ENCODE data around the gene ATP13A2. TPM values are rescaled to one million over a fixed set of nuclear protein-coding genes. Genes with fewer than 3 reads are reported as not detected.

The ATP13A2 gene
- total RNA-seq, 2 experiments from 2014 or later: 25.0 to 28.8 TPM

DNA sequence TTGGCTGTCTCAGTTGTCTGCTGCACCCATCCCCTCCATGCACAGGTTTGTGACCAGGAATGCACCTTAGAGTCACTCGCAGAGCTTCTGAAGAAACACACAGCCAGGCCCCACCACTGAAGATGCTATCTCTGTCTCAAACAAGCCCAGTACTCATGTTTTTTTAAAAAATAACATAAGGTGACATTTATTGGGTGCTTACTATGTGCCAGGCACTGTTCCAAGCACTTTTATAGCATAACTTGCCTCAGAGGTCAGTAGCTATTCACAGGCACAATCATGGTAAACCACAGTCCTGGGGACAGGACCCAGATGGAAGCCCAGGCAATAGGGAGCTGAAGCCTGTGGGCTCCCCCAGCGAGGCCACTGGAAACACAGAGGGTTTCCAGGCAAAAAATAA, 8.8 kb upstream of the ATP13A2 start:
- CTCF ChIA-PET (ENCODE audit: unreplicated experiment): no interaction called here
- Histone ChIP-seq H3K27ac (ENCODE audit: low read depth, low read length, poor library complexity, severe bottlenecking) (no peak overlapping the region), H3K79me2 (ENCODE audit: insufficient read depth, low read depth, low read length) (no peaks in the 10 kb centered on the region), H3K36me3 (ENCODE audit: insufficient read depth, low read length) (peaks cover 78% of the 10 kb centered on the region), H3K4me1 (ENCODE audit: insufficient read depth, low read length, poor library complexity, severe bottlenecking) (no peaks in the 10 kb centered on the region), H3K4me2 (ENCODE audit: low read length) (no peak overlapping the region), H3K9me2 (ENCODE audit: insufficient read depth, low read length) (no peaks in the 10 kb centered on the region), H3K9me3 (ENCODE audit: low read length) (no peaks in the 10 kb centered on the region), H2AFZ (ENCODE audit: low read length) (no peak overlapping the region), H3K4me3 (ENCODE audit: low read depth, low read length, poor library complexity, severe bottlenecking) (no peak overlapping the region), H4K20me1 (ENCODE audit: insufficient read depth, low read length) (no peaks in the 10 kb centered on the region)
- DNase-seq (ENCODE audit: low spot score): no peak
- TF ChIP-seq, protein P1, sequence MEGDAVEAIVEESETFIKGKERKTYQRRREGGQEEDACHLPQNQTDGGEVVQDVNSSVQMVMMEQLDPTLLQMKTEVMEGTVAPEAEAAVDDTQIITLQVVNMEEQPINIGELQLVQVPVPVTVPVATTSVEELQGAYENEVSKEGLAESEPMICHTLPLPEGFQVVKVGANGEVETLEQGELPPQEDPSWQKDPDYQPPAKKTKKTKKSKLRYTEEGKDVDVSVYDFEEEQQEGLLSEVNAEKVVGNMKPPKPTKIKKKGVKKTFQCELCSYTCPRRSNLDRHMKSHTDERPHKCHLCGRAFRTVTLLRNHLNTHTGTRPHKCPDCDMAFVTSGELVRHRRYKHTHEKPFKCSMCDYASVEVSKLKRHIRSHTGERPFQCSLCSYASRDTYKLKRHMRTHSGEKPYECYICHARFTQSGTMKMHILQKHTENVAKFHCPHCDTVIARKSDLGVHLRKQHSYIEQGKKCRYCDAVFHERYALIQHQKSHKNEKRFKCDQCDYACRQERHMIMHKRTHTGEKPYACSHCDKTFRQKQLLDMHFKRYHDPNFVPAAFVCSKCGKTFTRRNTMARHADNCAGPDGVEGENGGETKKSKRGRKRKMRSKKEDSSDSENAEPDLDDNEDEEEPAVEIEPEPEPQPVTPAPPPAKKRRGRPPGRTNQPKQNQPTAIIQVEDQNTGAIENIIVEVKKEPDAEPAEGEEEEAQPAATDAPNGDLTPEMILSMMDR (conservative IDR thresholded peaks at IDR 0.05; ENCODE audit: low read length): no peak
- TF ChIP-seq EZH2phosphoT487 (IDR thresholded peaks at IDR 0.05; ENCODE audit: borderline replicate concordance, low read depth, low read length): no peak
- POLR2A ChIA-PET: no interaction called here
- no TSS peak for BruUV-seq (replicated peaks)
- intact Hi-C loops (cut with micrococcal nuclease; ENCODE audit: unreplicated experiment): no loop called here

- H2AFZ ChIP-seq (ENCODE audit: low read length): no peak overlapping the region
- no peaks in the 10 kb centered on the region for H3K4me1 ChIP-seq (ENCODE audit: insufficient read depth, low read length, poor library complexity, severe bottlenecking)
- TF ChIP-seq, protein P1 (conservative IDR thresholded peaks at IDR 0.05; ENCODE audit: low read length): no peak
- no peak for TF ChIP-seq EZH2phosphoT487 (IDR thresholded peaks at IDR 0.05; ENCODE audit: borderline replicate concordance, low read depth, low read length)
- CTCF ChIA-PET (ENCODE audit: unreplicated experiment): no interaction called here
- no peak overlapping the region for H3K4me2 ChIP-seq (ENCODE audit: low read length)
- peaks cover 62% of the 10 kb centered on the region for H3K36me3 ChIP-seq (ENCODE audit: insufficient read depth, low read length)
- H3K79me2 ChIP-seq (ENCODE audit: insufficient read depth, low read depth, low read length): no peaks in the 10 kb centered on the region
- no peaks in the 10 kb centered on the region for H4K20me1 ChIP-seq (ENCODE audit: insufficient read depth, low read length)
- H3K9me2 ChIP-seq (ENCODE audit: insufficient read depth, low read length): no peaks in the 10 kb centered on the region
- no peaks in the 10 kb centered on the region for H3K9me3 ChIP-seq (ENCODE audit: low read length)
- no TSS peak for BruUV-seq (replicated peaks)
- H3K27ac ChIP-seq (ENCODE audit: low read depth, low read length, poor library complexity, severe bottlenecking): no peak overlapping the region
- no peak for DNase-seq (ENCODE audit: low spot score)
- H3K4me3 ChIP-seq (ENCODE audit: low read depth, low read length, poor library complexity, severe bottlenecking): no peak overlapping the region
- POLR2A ChIA-PET: no interaction called here
- intact Hi-C loops (cut with micrococcal nuclease; ENCODE audit: unreplicated experiment): no loop called here
Measured at GRCh38 chr1:17018849-17019248, 7.1 kb upstream of the ATP13A2 start.

GRCh38 chr1:17017435-17017834, 5.7 kb upstream of the ATP13A2 start:
- no peaks in the 10 kb centered on the region for H4K20me1 ChIP-seq (ENCODE audit: insufficient read depth, low read length)
- H2AFZ ChIP-seq (ENCODE audit: low read length): no peak overlapping the region
- DNase-seq (ENCODE audit: low spot score): no peak
- no peaks in the 10 kb centered on the region for H3K9me2 ChIP-seq (ENCODE audit: insufficient read depth, low read length)
- intact Hi-C loops (cut with micrococcal nuclease; ENCODE audit: unreplicated experiment): no loop called here
- no peak overlapping the region for H3K4me2 ChIP-seq (ENCODE audit: low read length)
- no peaks in the 10 kb centered on the region for H3K79me2 ChIP-seq (ENCODE audit: insufficient read depth, low read depth, low read length)
- no peak overlapping the region for H3K27ac ChIP-seq (ENCODE audit: low read depth, low read length, poor library complexity, severe bottlenecking)
- H3K4me3 ChIP-seq (ENCODE audit: low read depth, low read length, poor library complexity, severe bottlenecking): no peak overlapping the region
- BruUV-seq (replicated peaks): no TSS peak
- no peaks in the 10 kb centered on the region for H3K4me1 ChIP-seq (ENCODE audit: insufficient read depth, low read length, poor library complexity, severe bottlenecking)
- no peaks in the 10 kb centered on the region for H3K9me3 ChIP-seq (ENCODE audit: low read length)
- TF ChIP-seq, protein P1 (conservative IDR thresholded peaks at IDR 0.05; ENCODE audit: low read length): no peak
- no peak for TF ChIP-seq EZH2phosphoT487 (IDR thresholded peaks at IDR 0.05; ENCODE audit: borderline replicate concordance, low read depth, low read length)
- H3K36me3 ChIP-seq (ENCODE audit: insufficient read depth, low read length): peaks cover 48% of the 10 kb centered on the region
- ChIA-PET POLR2A (interaction anchor here (0.5 to 0.6 kb wide), 2 partner anchors 425 to 1465 kb away, joined by 3 to 4 read pairs; no protein-coding TSS in a partner anchor), CTCF (ENCODE audit: unreplicated experiment) (interaction anchor here (0.6 kb wide), 1 partner anchor 15 kb away, joined by 3 read pairs; no protein-coding TSS in a partner anchor)
